ENCODE data around the gene ADAMTSL2.

The ADAMTSL2 gene

GRCh38 chr9:133534346-133535291, at the start of gene ADAMTSL2:
Gene ADAMTSL2 (plus strand): TSS chr9:133534704. CDS start chr9:133536713, 2,009 bp downstream.
- DNase-seq (ENCODE audit: low read depth, low spot score), result no peak

- no peak for DNase-seq (ENCODE audit: low read depth, low spot score)
These were observed 48.8 kb upstream of the ADAMTSL2 start for GRCh38 chr9:133485531-133486260.

GRCh38 chr9:133487331-133487725, 47.2 kb upstream of the ADAMTSL2 start:
- no peak for DNase-seq (ENCODE audit: low read depth, low spot score)

GRCh38 chr9:133488686-133489252, 45.7 kb upstream of the ADAMTSL2 start:
- no peak for DNase-seq (ENCODE audit: low read depth, low spot score)

- no peak for DNase-seq (ENCODE audit: low read depth, low spot score)
These were observed 45.0 kb upstream of the ADAMTSL2 start for GRCh38 chr9:133489253-133490190.

GRCh38 chr9:133490201-133490681, 44.3 kb upstream of the ADAMTSL2 start:
- no peak for DNase-seq (ENCODE audit: low read depth, low spot score)

- DNase-seq (ENCODE audit: low read depth, low spot score), result no peak
These were observed 43.4 kb upstream of the ADAMTSL2 start for GRCh38 chr9:133490865-133491655.

GRCh38 chr9:133491656-133491925, 42.9 kb upstream of the ADAMTSL2 start:
- DNase-seq (ENCODE audit: low read depth, low spot score), result no peak

GRCh38 chr9:133492061-133493021, 42.2 kb upstream of the ADAMTSL2 start:
- no peak for DNase-seq (ENCODE audit: low read depth, low spot score)

- DNase-seq (ENCODE audit: low read depth, low spot score), result no peak
These were observed 41.1 kb upstream of the ADAMTSL2 start for GRCh38 chr9:133493428-133493827.

- no peak for DNase-seq (ENCODE audit: low read depth, low spot score)
These were observed 40.5 kb upstream of the ADAMTSL2 start for GRCh38 chr9:133493845-133494540.

GRCh38 chr9:133494636-133495326, 39.7 kb upstream of the ADAMTSL2 start:
- no peak for DNase-seq (ENCODE audit: low read depth, low spot score)

GRCh38 chr9:133495327-133496293, 38.9 kb upstream of the ADAMTSL2 start:
- DNase-seq (ENCODE audit: low read depth, low spot score), result no peak

GRCh38 chr9:133496861-133497842, 37.4 kb upstream of the ADAMTSL2 start:
- DNase-seq (ENCODE audit: low read depth, low spot score), result no peak

GRCh38 chr9:133499132-133499891, 35.2 kb upstream of the ADAMTSL2 start:
- DNase-seq (ENCODE audit: low read depth, low spot score), result no peak
